Right atrium auricular region (tissue), 2 donors: ENCODE measurements around the gene SLFNL1. TPM values are rescaled to one million over a fixed set of nuclear protein-coding genes. Genes with fewer than 3 reads are reported as not detected.

Experiments used
- DNase-seq: peaks from one replicate; pipeline ENCODE4 v3.0.0-alpha.2; 2019; ENCODE audit warnings: low spot score
- H3K27ac ChIP-seq, 2 donors: fragments of 200-600 bp; sonication (generic); 1 replicate in 1 of 2; 2 replicates in 1 of 2; pipeline ENCODE4 v1.5.1; 2016 to 2019
- H3K27me3 ChIP-seq, 2 donors: fragments of 200-600 bp; sonication (generic); one replicate each; pipeline versions ENCODE4 v1.5.1 to v1.6.0; 2017 to 2019
- H3K36me3 ChIP-seq: fragments of 200-600 bp; sonication (generic); one replicate; pipeline ENCODE4 v1.5.1; 2016
- H3K4me1 ChIP-seq, 2 donors: fragments of 200-600 bp; sonication (generic); one replicate each; pipeline versions ENCODE4 v1.5.1 to v1.6.0; 2017 to 2019
- H3K4me3 ChIP-seq, 2 donors: fragments of 200-600 bp; sonication (generic); 1 replicate in 1 of 2; 2 replicates in 1 of 2; pipeline ENCODE4 v1.5.1; 2017 to 2019; ENCODE audit warnings: mild to moderate bottlenecking in 1 of 2, moderate library complexity in 1 of 2
- H3K9me3 ChIP-seq, 2 donors: fragments of 200-600 bp; sonication (generic); one replicate each; pipeline ENCODE4 v1.5.1; 2019
- total RNA-seq, 2 donors: library from RNA; depleted of rRNA; stranded (reverse); fragments of >200 nt; gene quantifications; one replicate each; pipeline ENCODE4 v1.1.0, GENCODE V29; 2016
- TF ChIP-seq, protein P1 (sequence below), 2 donors: fragments of 200-600 bp; sonication (generic); IDR thresholded peaks; one replicate each; pipeline ENCODE4 v1.5.1; 2019; ENCODE audit warnings: antibody characterized with exemption in 2 of 2

The SLFNL1 gene
- total RNA-seq, 2 donors from 2014 or later = 0.59 TPM; not detected in 1

DNA sequence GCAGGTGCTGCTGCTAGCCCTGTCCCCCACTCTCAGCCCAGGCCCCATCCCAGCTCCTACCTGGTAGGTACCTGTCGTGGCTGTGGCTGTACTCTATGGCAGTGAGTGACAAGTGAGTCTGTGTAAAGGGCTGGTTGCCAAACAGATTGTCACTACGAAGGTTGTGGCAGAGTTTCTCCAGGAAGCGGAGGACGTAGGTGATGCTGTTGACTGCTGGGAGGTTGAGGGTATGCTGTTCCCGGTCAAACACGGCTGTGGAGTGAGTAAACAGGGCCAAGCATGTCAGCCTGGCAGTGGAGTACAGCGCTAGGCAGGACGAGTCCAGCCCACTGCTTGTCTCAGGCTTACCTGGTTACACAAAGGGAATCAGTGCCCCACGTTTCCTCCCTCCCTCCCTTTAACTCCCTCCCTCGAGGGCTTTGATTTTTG, 24.8 kb upstream of the SLFNL1 start:
- no peaks in the 10 kb centered on the region for H3K9me3 ChIP-seq
- no peak for DNase-seq
- peaks cover 26% of the 10 kb centered on the region for H3K36me3 ChIP-seq
- H3K4me3 ChIP-seq = no peak overlapping the region
- no peaks in the 10 kb centered on the region for H3K27me3 ChIP-seq
- H3K27ac ChIP-seq = peak overlapping the region; percentile 73 to 82
- H3K4me1 ChIP-seq = peaks cover 0 to 26% of the 10 kb centered on the region in 2 donors
- TF ChIP-seq, protein P1, sequence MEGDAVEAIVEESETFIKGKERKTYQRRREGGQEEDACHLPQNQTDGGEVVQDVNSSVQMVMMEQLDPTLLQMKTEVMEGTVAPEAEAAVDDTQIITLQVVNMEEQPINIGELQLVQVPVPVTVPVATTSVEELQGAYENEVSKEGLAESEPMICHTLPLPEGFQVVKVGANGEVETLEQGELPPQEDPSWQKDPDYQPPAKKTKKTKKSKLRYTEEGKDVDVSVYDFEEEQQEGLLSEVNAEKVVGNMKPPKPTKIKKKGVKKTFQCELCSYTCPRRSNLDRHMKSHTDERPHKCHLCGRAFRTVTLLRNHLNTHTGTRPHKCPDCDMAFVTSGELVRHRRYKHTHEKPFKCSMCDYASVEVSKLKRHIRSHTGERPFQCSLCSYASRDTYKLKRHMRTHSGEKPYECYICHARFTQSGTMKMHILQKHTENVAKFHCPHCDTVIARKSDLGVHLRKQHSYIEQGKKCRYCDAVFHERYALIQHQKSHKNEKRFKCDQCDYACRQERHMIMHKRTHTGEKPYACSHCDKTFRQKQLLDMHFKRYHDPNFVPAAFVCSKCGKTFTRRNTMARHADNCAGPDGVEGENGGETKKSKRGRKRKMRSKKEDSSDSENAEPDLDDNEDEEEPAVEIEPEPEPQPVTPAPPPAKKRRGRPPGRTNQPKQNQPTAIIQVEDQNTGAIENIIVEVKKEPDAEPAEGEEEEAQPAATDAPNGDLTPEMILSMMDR (IDR thresholded peaks at IDR 0.05) = no peak

DNA sequence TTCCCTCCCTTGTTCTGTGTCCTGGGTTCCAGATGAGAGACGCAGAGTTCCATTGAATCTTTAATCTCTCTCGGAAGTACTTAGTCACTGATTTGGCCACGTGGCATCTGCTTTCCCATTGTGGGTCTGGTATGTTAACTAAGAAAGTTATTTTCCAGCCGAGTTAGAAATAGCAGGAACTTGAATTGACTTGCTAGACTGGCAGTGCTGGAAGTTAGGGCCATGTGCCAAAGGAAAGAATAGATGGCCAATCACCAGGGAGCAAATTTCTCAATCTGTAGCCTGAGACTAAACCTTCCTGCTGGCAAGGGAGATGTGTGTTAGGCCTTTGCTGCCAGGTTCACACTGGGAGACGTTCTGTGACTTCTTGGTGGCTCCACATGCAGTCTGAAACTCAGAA, 24.2 kb upstream of the SLFNL1 start:
- TF ChIP-seq, protein P1 (IDR thresholded peaks at IDR 0.05) = no peak
- Histone ChIP-seq H3K4me1 (peaks cover 0 to 26% of the 10 kb centered on the region in 2 donors), H3K27ac (peak overlapping the region; percentile 73 to 82), H3K27me3 (no peaks in the 10 kb centered on the region), H3K36me3 (peaks cover 26% of the 10 kb centered on the region), H3K4me3 (no peak overlapping the region), H3K9me3 (no peaks in the 10 kb centered on the region)
- peak; percentile 84 for DNase-seq

DNA sequence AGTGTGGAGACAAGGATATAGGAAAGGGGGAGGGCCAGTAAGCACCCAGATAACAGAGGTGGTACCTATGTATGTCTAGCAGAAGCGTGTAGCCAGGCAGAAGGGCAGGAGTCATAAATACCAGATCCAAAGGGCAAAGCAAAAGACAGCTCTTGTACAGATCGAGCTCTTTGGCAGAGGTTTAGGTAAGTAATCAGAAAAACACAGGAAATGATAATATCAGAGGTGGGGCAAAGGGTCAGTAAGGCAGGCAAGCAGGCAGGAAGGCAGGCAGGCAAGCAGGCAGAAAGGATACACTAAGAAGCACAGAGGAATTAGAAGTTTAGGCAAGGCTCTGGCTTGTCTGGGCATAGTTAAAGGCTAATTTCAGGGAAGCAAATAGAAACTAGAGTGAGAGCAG, 22.7 kb upstream of the SLFNL1 start:
- H3K4me1 ChIP-seq = peaks cover 0 to 26% of the 10 kb centered on the region in 2 donors
- H3K4me3 ChIP-seq = no peak overlapping the region

DNA sequence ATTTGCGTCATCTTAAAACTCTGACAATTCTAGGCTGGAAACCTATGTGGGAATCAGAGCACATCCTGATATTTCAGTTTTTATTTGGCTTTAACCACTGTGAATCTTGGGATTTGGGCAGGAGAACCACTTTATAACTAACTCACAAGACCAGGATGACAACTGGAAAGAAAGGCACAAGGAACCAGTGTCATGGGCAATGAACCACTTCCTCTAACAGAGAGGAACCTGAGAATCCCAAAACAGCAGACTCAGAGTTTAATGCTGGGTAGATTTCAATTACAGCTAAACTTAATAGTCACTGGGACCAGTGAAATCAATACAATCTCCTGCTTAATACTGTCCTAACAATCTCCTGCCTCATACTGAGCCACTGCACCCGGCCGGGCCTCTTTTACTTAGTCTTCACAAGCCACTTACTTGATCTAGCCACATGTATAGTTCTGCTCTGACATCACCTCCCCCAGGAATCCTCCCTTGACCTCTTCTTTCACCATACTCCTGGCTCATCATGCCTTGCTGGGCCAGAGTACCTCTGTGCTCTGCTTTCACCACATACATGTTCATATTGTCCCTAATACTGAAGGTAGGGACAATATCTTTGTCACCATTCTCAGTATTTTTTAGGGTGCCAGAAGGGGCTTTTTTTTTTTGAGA, 20.2 kb upstream of the SLFNL1 start:
- H3K4me1 ChIP-seq = peaks cover 0 to 25% of the 10 kb centered on the region in 2 donors
- H3K27me3 ChIP-seq = no peaks in the 10 kb centered on the region
- H3K27ac ChIP-seq = no peak overlapping the region
- peaks cover 40% of the 10 kb centered on the region for H3K36me3 ChIP-seq
- DNase-seq = no peak
- no peaks in the 10 kb centered on the region for H3K9me3 ChIP-seq
- TF ChIP-seq, protein P1 (IDR thresholded peaks at IDR 0.05) = no peak
- no peak overlapping the region for H3K4me3 ChIP-seq

More for the DNA sequence above, 22.7 kb upstream of the SLFNL1 start:
- H3K27ac ChIP-seq = no peak overlapping the region
- TF ChIP-seq, protein P1 (IDR thresholded peaks at IDR 0.05) = no peak
- DNase-seq = no peak
- no peaks in the 10 kb centered on the region for H3K27me3 ChIP-seq
- H3K9me3 ChIP-seq = no peaks in the 10 kb centered on the region
- peaks cover 36% of the 10 kb centered on the region for H3K36me3 ChIP-seq

DNA sequence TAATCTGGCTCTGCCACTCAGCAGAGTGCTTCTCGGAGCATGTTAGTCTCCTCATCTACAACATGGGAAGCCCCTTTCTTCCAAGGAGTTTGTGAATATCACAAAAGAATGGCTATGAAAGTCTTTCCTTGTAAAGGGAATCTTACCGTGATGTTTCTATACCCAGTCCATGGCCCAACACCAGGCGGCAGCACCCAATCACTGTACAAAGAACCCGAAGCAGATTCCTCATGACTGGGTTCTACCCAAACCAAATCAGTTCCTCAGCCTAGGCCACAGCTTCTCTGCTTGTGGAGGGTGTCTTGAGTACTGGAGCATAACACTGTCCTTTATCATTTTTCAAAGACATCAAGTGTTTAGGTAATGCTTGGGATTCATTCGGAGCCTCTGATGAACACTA, 16.6 kb upstream of the SLFNL1 start:
- Histone ChIP-seq H3K9me3 (no peaks in the 10 kb centered on the region), H3K27me3 (no peaks in the 10 kb centered on the region), H3K4me1 (no peaks in the 10 kb centered on the region), H3K27ac (no peak overlapping the region), H3K36me3 (peaks cover 73% of the 10 kb centered on the region), H3K4me3 (no peak overlapping the region)
- TF ChIP-seq, protein P1 (IDR thresholded peaks at IDR 0.05) = no peak
- no peak for DNase-seq
